HEK293 (cell line): Measurements from ENCODE around the gene TBP.
"Not testable (repeated sequence)": the region's sequence is repeated elsewhere in the genome, so short reads cannot be mapped to it uniquely, and the experiment has no call there.

Experiments
- CTCF ChIA-PET: fragments of 350-600 bp; formaldehyde crosslinking; extraction: SDS; loops from one replicate; lab custom pipeline; 2021; ENCODE audit warnings: antibody characterized with exemption; lab: Yijun Ruan, JAX
- POLR2A ChIA-PET: fragments of 300-600 bp; formaldehyde crosslinking; extraction: SDS; loops from one replicate; lab custom pipeline; 2020; ENCODE audit warnings: antibody characterized with exemption, inconsistent platforms; lab: Yijun Ruan, JAX
- H3K27ac ChIP-seq: fragments of 200-500 bp; sonication (Bioruptor generic); 2 replicates; pipeline ENCODE4 v1.5.1; 2014; ENCODE audit warnings: low read depth, low read length, control low read depth, inconsistent platforms; ENCODE audit errors: extremely low read depth
- H3K36me3 ChIP-seq, 2 experiments: fragments of 200-500 bp in 1 of 2; sonication (Bioruptor generic) in 1 of 2; 1 replicate in 1 of 2; 2 replicates in 1 of 2; pipeline ENCODE4 v1.5.1; 2014 to 2017; ENCODE audit warnings: inconsistent platforms in 2 of 2, low read length in 2 of 2; ENCODE audit not compliant: control insufficient read depth in 2 of 2, insufficient read depth in 1 of 2
- H3K4me1 ChIP-seq: fragments of 200-500 bp; sonication (Bioruptor generic); 2 replicates; pipeline ENCODE4 v1.5.1; 2014; ENCODE audit warnings: mild to moderate bottlenecking, low read length, inconsistent platforms; ENCODE audit not compliant: control insufficient read depth, insufficient read depth
- H3K4me3 ChIP-seq: 2 replicates; pipeline ENCODE4 v1.5.1; 2011; ENCODE audit warnings: low read depth, mild to moderate bottlenecking, control low read depth, low read length, moderate library complexity
- H3K9me3 ChIP-seq: fragments of 200-500 bp; sonication (Bioruptor generic); 2 replicates; pipeline ENCODE4 v1.5.1; 2014; ENCODE audit warnings: low read depth, low read length, inconsistent platforms; ENCODE audit not compliant: control insufficient read depth, insufficient read depth
- GLI4 ChIP-seq: fragments of 450-650 bp; formaldehyde crosslinking; IDR thresholded peaks from 2 replicates; pipeline ENCODE4 v1.5.1; 2016; ENCODE audit warnings: missing biosample characterization, missing genetic modification characterization
- GLIS2 ChIP-seq: fragments of 450-650 bp; formaldehyde crosslinking; IDR thresholded peaks from 2 replicates; pipeline ENCODE4 v1.5.1; 2016; ENCODE audit warnings: missing biosample characterization, missing genetic modification characterization
- SP3 ChIP-seq: fragments of 450-650 bp; formaldehyde crosslinking; IDR thresholded peaks from 2 replicates; pipeline ENCODE4 v1.5.1; 2016; ENCODE audit warnings: missing biosample characterization, missing genetic modification characterization
- TRIM28 ChIP-seq: IDR thresholded peaks from 2 replicates; pipeline ENCODE4 v1.6.1; 2011; ENCODE audit warnings: low read length, control low read depth, borderline replicate concordance
- ZBTB17 ChIP-seq: fragments of 450-650 bp; formaldehyde crosslinking; IDR thresholded peaks from 2 replicates; pipeline ENCODE4 v1.5.1; 2016; ENCODE audit warnings: missing biosample characterization, missing genetic modification characterization
- ZBTB48 ChIP-seq: fragments of 450-650 bp; formaldehyde crosslinking; IDR thresholded peaks from 2 replicates; pipeline ENCODE4 v1.5.1; 2016; ENCODE audit warnings: missing biosample characterization, missing genetic modification characterization
- ZNF146 ChIP-seq: fragments of 450-650 bp; formaldehyde crosslinking; IDR thresholded peaks from 2 replicates; pipeline ENCODE4 v1.5.1; 2016; ENCODE audit warnings: missing biosample characterization, missing genetic modification characterization
- ZNF184 ChIP-seq: fragments of 450-650 bp; IDR thresholded peaks from 2 replicates; pipeline ENCODE4 v1.5.1; 2018; ENCODE audit warnings: missing biosample characterization, mild to moderate bottlenecking, missing genetic modification characterization
- ZNF2 ChIP-seq: fragments of 450-650 bp; formaldehyde crosslinking; IDR thresholded peaks from 2 replicates; pipeline ENCODE4 v1.5.1; 2016; ENCODE audit warnings: missing biosample characterization, missing genetic modification characterization
- ZNF24 ChIP-seq: fragments of 450-650 bp; formaldehyde crosslinking; IDR thresholded peaks from 2 replicates; pipeline ENCODE4 v1.5.1; 2016; ENCODE audit warnings: missing biosample characterization, missing genetic modification characterization
- ZNF266 ChIP-seq: fragments of 450-650 bp; formaldehyde crosslinking; IDR thresholded peaks from 2 replicates; pipeline ENCODE4 v1.5.1; 2016; ENCODE audit warnings: missing biosample characterization, missing genetic modification characterization, low read depth
- ZNF514 ChIP-seq: fragments of 450-650 bp; formaldehyde crosslinking; IDR thresholded peaks from 2 replicates; pipeline ENCODE4 v1.5.1; 2016; ENCODE audit warnings: missing biosample characterization, missing genetic modification characterization
- ZNF600 ChIP-seq: fragments of 450-650 bp; formaldehyde crosslinking; IDR thresholded peaks from 2 replicates; pipeline ENCODE4 v1.5.1; 2016; ENCODE audit warnings: missing biosample characterization, missing genetic modification characterization
- ZNF610 ChIP-seq: fragments of 450-650 bp; formaldehyde crosslinking; IDR thresholded peaks from 2 replicates; pipeline ENCODE4 v1.5.1; 2016; ENCODE audit warnings: missing biosample characterization, missing genetic modification characterization, borderline replicate concordance
- ZNF701 ChIP-seq: fragments of 450-650 bp; formaldehyde crosslinking; IDR thresholded peaks from 2 replicates; pipeline ENCODE4 v1.5.1; 2016; ENCODE audit warnings: missing biosample characterization, missing genetic modification characterization
- ZSCAN16 ChIP-seq: fragments of 450-650 bp; formaldehyde crosslinking; IDR thresholded peaks from 2 replicates; pipeline ENCODE4 v1.5.1; 2016; ENCODE audit warnings: missing biosample characterization, missing genetic modification characterization
- TF ChIP-seq, protein P1 (sequence below): sonication (generic); formaldehyde crosslinking; IDR thresholded peaks from 2 replicates; pipeline ENCODE4 v1.8.1; 2022; ENCODE audit warnings: mild to moderate bottlenecking, moderate library complexity, missing genetic modification reagents
- TF ChIP-seq, protein P2 (sequence below): fragments of 450-650 bp; formaldehyde crosslinking; IDR thresholded peaks from 2 replicates; pipeline ENCODE4 v1.5.1; 2016; ENCODE audit warnings: missing biosample characterization, missing genetic modification characterization
- TF ChIP-seq, protein P3 (sequence below): fragments of 450-650 bp; formaldehyde crosslinking; IDR thresholded peaks from 2 replicates; pipeline ENCODE4 v1.5.1; 2016; ENCODE audit warnings: missing biosample characterization, missing genetic modification characterization
- TF ChIP-seq, protein P4 (sequence below): fragments of 450-650 bp; formaldehyde crosslinking; IDR thresholded peaks from 2 replicates; pipeline ENCODE4 v1.5.1; 2016; ENCODE audit warnings: missing biosample characterization, missing genetic modification characterization

TBP gene

DNA sequence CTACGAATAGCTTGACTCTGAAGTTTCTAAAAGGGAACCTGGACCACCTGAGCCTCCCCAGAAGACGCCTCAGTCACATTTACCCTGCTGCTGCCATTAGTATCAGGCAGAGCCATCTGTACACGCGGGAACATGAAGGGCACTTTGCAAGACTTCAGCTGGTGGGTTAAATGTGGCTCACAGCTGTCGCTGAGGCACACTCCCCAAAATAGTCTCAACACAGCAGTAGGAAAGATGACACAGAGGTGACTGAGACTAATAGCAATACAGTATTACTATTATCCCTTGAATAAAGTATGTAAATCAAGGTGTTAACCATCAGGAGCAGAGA is 30.0 kb upstream of the TBP start:
- ChIA-PET POLR2A (no interaction called here), CTCF (interaction anchor here (0.6 to 2.2 kb wide), 4 partner anchors 13 to 734 kb away, joined by 3 to 9 read pairs (median 4); no protein-coding TSS in a partner anchor)
- H3K9me3 ChIP-seq = no peaks in the 10 kb centered on the region
- H3K4me3 ChIP-seq = no peak overlapping the region
- no peaks in the 10 kb centered on the region for H3K36me3 ChIP-seq
- H3K27ac ChIP-seq = no peak overlapping the region
- 0 out of 2 replicates have a peak, but pooled peaks cover 3% of the 10 kb centered on the region for H3K4me1 ChIP-seq
- TF ChIP-seq ZNF266 = no peak
- no peak for TF ChIP-seq ZSCAN16 (tag by site-specific recombination)
- no peak for TF ChIP-seq ZBTB17 (tag by site-specific recombination)
- TF ChIP-seq GLIS2 (tag by site-specific recombination) = no peak

DNA sequence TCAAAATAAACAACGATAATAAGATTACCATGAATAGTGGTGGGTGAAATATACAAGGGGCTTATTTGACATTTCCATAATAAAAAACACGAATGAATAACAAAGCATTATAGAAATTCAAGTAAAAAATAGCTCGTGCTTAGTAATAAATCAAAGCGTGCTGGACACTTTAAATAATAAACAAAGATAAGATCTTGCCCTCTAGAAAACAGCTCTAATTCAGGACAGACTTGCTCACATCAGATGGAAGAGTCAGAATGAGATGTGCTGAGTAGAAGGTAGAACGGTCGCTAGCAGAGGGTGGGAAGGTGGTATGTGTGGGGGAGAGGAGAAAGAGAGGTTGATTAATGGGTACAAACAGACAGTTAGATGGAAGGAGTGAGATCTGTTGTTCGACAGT is 28.4 kb upstream of the TBP start:
- TF ChIP-seq SP3 (tag by site-specific recombination) (no peak), ZNF266 (no peak), GLI4 (tag by site-specific recombination) (no peak), ZNF24 (no peak), ZNF701 (no peak), ZNF514 (tag by site-specific recombination) (no peak), ZNF600 (tag by site-specific recombination) (no peak), ZNF184 (tag by site-specific recombination) (no peak), ZNF610 (no peak), ZNF2 (tag by site-specific recombination) (no peak), ZBTB48 (no peak), TRIM28 (no peak), ZSCAN16 (tag by site-specific recombination) (no peak)
- TF ChIP-seq, protein P1, sequence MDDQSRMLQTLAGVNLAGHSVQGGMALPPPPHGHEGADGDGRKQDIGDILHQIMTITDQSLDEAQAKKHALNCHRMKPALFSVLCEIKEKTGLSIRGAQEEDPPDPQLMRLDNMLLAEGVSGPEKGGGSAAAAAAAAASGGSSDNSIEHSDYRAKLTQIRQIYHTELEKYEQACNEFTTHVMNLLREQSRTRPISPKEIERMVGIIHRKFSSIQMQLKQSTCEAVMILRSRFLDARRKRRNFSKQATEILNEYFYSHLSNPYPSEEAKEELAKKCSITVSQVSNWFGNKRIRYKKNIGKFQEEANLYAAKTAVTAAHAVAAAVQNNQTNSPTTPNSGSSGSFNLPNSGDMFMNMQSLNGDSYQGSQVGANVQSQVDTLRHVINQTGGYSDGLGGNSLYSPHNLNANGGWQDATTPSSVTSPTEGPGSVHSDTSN (CRISPR knock-in tag) = no peak
- TF ChIP-seq, protein P2, sequence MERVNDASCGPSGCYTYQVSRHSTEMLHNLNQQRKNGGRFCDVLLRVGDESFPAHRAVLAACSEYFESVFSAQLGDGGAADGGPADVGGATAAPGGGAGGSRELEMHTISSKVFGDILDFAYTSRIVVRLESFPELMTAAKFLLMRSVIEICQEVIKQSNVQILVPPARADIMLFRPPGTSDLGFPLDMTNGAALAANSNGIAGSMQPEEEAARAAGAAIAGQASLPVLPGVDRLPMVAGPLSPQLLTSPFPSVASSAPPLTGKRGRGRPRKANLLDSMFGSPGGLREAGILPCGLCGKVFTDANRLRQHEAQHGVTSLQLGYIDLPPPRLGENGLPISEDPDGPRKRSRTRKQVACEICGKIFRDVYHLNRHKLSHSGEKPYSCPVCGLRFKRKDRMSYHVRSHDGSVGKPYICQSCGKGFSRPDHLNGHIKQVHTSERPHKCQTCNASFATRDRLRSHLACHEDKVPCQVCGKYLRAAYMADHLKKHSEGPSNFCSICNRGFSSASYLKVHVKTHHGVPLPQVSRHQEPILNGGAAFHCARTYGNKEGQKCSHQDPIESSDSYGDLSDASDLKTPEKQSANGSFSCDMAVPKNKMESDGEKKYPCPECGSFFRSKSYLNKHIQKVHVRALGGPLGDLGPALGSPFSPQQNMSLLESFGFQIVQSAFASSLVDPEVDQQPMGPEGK (tag by site-specific recombination) = no peak
- TF ChIP-seq, protein P3, sequence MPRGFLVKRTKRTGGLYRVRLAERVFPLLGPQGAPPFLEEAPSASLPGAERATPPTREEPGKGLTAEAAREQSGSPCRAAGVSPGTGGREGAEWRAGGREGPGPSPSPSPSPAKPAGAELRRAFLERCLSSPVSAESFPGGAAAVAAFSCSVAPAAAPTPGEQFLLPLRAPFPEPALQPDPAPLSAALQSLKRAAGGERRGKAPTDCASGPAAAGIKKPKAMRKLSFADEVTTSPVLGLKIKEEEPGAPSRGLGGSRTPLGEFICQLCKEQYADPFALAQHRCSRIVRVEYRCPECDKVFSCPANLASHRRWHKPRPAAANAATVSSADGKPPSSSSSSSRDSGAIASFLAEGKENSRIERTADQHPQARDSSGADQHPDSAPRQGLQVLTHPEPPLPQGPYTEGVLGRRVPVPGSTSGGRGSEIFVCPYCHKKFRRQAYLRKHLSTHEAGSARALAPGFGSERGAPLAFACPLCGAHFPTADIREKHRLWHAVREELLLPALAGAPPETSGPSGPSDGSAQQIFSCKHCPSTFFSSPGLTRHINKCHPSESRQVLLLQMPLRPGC (tag by site-specific recombination) = no peak
- H3K4me3 ChIP-seq = no peak overlapping the region
- no peak overlapping the region for H3K27ac ChIP-seq
- POLR2A ChIA-PET = no interaction called here
- no peaks in the 10 kb centered on the region for H3K9me3 ChIP-seq
- H3K4me1 ChIP-seq = 0 out of 2 replicates have a peak, but pooled peaks cover 3% of the 10 kb centered on the region
- H3K36me3 ChIP-seq = no peaks in the 10 kb centered on the region
- CTCF ChIA-PET = interaction anchor here (0.6 to 1.3 kb wide), 6 partner anchors 8 to 1633 kb away, joined by 3 to 7 read pairs (median 4); no protein-coding TSS in a partner anchor

DNA sequence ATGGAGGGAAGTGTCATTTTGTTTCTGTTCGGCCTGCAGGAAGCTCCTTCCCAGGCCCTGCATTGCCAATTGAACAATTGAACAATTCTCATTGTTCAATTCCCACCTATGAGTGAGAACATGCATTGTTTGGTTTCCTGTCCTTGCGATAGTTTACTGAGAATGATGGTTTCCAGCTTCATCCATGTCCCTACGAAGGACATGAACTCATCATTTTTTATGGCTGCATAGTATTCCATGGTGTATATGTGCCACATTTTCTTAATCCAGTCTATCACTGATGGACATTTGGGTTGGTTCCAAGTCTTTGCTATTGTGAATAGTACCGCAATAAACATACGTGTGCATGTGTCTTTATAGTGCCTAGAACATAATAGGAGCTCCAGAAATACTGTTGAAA is 26.2 kb upstream of the TBP start:
- peaks cover 0 to 16% of the 10 kb centered on the region in 2 experiments; a peak in 1 of 3 replicates for H3K36me3 ChIP-seq
- H3K4me1 ChIP-seq, H3K9me3 ChIP-seq: not testable (repeated sequence)
- CTCF ChIA-PET = interaction anchor here (0.5 to 5.4 kb wide), 8 partner anchors 8 to 1558 kb away, joined by 3 to 68 read pairs (median 10); no protein-coding TSS in a partner anchor
- peak; percentile 94 for TF ChIP-seq ZNF146 (tag by site-specific recombination)
- TF ChIP-seq, protein P4, sequence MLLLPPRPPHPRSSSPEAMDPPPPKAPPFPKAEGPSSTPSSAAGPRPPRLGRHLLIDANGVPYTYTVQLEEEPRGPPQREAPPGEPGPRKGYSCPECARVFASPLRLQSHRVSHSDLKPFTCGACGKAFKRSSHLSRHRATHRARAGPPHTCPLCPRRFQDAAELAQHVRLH = 0 out of 2 replicates have a peak, but pooled peaks have one; percentile 43
- TF ChIP-seq, all 188 proteins: peak for 2; not testable (repeated sequence) for 186
- H3K4me3 ChIP-seq, H3K27ac ChIP-seq, POLR2A ChIA-PET: not testable (repeated sequence)
